GM21423 (cell line): ENCODE results near the gene TMEM8B.
"Not testable (repeated sequence)": the region's sequence is repeated elsewhere in the genome, so short reads cannot be mapped to it uniquely, and the experiment has no call there.

Experiments used
- ATAC-seq: cut with Tn5 transposase; IDR thresholded peaks from one replicate; pipeline ENCODE4 v1.9.1; 2021; ENCODE audit warnings: mild to moderate bottlenecking, moderate library complexity; ENCODE audit not compliant: unreplicated experiment

TMEM8B gene

DNA sequence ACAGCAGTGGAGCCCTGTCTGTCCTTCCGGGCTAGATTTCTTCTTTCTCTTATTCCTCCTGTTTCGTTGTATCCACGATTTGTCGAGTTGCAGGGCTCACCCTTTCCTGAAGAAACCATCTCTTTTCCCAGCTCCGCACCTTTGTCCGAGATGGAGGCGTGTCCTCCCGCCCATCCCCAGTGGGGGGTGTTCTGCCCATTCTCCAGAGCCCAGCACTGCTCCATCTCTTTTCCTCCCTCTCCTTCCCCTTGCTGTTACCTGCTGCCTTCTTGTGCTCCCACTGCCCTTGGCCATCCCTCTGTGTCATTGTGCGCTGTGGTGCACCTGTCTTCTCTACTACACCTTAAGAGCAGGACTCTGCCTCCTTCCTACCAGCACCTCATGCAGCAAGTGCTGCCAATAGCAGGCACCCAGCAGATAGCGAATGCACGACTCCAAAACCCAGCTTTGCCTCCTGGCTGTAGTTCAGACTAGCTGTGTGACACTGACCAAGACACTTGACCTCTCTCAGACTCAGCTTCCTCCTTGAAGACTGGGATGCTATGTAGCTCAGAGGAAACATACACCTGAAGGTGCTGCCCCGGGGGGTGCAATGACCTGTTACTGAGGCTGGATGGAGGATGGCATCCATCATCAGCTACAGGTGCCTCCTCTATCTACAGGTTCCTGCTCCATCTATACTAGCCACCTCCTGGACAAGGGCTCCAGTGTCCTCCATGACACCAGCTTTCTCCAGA, 32.3 kb downstream of the TMEM8B start:
- ATAC-seq = no peak

DNA sequence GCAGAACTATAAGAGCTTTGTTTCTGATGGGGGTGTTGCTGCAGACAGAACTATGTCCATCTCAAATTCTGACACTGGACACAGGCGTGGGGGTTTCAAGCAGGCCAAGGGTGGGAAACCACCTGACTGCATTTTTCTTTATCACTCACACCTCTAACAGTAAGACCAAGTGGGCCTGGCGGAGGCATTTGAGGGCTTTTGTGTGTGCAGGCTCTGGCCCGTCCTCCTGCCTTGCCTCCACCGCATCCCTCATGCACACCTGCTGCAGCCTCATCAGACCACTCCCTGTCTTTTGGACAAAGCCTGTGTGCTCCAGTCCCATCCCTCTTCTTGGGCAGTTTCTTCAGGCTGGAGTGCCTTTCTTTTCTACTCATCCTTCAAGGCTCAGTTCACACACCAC, 33.3 kb downstream of the TMEM8B start:
- no peak for ATAC-seq

DNA sequence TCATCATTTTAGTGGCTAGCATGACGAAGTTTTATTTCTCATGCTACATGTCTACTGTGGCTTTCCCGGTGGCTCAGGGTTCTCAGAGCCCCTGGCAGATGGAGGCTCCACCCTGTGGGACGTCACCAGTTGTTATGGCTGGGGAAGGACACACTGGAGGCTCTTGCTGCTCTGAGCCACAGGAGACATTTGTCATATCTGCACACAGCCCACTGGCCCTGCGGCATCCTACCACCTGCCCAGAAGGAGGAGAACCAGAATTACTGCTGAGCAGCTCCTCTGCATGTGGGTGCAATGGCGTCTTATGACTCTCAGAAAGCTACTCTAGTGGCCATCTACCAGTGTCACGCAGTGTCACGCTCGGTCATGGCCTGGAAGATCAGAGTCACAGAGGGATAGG, 34.6 kb downstream of the TMEM8B start:
- no peak for ATAC-seq

DNA sequence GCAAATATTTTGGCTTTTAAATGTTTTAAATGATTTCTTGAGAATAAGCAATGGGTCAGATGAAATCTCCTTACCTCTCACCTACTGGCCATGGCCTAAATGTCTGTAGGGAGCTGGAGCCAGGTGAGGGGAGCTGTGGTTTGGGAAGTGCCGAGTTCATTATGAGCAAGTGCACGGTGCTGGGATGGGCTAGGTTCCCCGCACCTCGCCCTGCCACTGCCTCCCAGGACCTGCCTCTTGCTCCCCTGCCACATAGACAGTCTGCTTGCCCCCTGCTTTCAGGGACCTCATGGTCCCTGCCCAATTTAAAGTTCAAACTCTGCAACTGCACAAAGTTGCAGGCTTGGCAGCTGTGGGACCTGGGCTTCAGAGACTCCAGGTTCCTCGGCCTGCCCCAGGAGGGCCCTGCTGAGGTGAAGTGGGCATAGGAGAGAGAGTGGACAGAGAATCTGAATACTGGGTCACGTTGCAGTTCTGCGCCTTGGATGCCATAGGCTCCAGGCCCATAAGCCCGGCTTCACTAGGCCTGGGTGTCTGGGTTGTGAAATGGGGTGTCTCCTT, 35.7 kb downstream of the TMEM8B start:
- no peak for ATAC-seq

DNA sequence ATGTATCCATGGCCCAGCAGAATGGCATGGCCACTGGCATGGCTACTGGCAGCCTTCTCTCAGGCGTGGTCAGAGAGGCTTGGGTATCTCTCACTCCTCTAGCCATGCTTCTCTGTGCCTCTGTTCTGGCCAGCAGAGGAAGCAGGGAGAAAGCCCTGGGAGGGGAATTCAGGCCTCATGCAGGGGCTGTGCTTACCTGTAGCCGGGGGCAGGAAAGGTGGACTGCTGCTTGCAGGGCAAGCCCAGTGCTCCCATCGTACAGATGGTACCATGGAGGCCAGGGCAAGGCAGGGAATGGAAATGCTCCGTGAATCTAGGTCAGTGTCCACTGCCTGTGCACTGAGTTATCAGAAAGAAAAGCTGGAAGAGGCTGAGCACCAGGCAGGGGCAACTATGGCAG, 38.5 kb downstream of the TMEM8B start:
- ATAC-seq = no peak

DNA sequence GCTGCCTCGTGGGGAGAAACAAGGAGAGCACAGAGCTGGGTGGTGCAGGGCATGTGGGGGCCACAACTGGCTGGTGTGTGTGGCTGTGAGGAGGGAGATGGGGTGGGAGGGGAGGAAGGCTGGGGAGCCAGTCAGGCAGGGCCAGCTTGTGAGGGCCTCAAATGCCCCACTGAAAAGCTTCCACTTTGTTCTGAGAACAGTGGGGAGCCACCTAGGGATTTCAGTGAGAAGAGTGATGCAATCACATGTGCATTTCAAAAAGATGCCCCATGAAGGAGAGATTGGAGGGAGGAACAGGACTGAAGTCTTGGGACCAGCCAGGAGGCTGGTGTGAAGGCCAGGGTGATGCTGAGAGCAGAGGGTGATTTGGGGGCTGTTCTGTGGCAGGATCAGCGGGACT, 39.9 kb downstream of the TMEM8B start:
- ATAC-seq = no peak

DNA sequence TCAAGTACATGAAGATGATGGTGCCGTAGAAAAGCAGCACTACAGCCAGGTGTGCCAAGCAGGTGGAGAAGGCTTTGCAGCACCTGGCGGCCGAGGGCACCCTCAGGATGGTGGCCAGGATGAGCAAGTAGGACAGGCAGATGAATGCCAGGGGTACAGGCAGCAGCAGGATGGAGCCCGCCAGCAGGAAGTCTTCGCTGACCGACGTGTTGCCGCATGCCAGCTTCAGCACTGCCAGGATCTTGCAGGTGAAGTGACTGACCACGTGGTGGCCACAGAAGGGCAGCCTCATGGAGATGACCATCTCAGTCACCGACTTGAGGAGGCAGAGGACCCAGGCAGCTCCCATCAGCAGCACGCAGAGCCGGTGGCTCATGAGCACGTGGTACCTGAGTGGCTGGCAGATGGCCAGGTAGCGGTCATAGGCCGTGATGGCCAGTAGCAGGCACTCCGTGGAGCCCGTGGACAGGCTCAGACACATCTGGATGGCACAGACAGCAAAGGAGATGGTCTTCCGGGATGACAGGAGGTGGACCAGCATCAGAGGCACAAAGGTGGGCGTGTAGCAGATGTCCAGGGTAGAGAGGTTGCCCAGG, 40.7 kb downstream of the TMEM8B start:
- ATAC-seq = no peak

DNA sequence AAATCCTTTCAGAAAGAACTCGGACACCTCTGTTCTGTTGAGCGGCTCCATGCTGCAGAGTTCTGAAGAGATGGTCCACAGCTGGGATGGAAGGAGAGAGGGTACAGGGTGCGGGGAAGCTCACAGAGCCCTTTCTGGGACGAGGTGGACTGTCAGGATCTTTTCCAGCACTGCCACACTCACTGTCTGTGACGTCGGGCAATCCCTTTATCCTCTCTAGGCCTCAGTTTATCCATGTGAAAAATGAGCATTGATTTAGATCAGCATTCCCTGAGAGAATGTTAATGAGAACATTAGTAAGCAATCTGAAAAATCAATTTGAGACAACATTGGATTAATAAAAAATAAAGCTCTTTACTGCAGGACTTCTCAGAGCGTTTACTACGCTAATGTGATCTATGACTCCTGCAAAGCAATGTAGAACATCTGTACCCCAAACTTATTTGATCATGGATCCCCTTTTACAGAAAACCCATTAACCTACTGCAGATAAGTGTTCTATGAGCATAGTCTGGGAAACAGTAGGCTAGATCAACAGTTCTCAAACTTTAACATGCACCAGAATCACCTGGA, 41.4 kb downstream of the TMEM8B start, which contains the start of gene OR13J1:
TSS of gene OR13J1 (minus strand) at position 51 of the 573 bp plus-strand sequence. CDS start at position 51, 0 bp downstream.
- no peak for ATAC-seq

DNA sequence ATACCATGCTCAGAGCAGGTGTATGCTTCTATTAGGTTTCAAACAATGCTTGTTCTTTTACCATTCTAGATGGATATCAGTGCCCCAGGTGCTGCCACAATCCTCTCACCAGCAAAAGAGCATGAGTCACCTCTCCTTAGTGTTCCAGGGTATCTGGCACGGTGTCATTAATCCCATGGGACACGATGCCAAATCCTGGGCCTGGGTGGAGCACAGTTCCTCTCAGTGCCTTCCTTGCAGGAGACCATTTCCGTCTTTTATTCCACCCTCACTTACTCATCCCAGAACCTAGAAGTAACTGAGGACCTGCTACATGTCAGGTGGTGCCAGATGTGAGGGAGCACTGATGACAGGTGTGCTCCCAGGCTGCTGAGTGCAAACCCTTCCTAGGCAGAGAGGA, 42.5 kb downstream of the TMEM8B start:
- ATAC-seq = no peak

DNA sequence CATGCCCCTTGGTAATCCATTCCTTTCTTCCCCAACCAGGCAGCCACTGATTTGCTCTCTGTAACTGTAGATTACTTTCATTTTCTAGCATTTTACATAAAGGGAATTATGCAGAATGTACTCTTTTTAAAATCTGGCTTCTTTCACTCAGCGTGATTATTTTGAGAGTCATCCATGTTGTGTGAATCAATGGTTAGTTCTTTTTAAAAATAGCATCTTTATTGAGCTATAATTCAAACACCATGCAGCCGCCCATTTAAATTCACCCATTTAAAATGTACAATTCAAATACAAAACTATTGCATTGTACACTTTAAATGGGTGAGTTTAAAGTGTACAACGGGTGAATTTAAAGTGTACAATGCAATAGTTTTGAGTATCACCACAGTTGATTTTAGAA, 43.5 kb downstream of the TMEM8B start:
- no peak for ATAC-seq

DNA sequence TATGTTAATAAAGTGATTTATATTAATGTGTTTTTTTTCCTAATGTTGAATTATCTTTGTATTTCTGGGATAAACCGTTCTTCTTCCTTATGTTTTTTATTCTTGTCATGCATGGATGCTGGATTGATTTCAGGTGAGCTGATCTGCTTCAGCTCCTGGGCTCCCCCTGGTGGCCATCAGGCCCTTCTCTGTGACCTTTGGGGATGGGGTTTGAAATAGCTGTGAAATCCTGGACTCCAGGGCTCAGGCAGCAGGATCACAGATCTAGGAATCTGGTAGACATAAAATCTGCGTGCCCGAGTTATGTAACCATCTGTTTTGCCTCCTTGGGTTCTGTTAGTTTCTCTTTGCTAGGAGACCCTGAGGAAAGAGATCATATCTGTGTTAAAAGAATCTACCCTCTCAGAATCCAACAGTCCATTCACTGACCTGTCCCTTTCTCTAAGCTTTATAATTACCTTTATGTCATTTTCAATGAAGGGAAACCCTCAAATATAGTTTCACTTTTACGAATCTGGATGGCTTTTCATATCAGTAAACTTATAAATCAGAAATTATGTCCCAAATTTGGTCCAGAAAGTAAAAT, 53.3 kb downstream of the TMEM8B start:
- ATAC-seq = no peak

DNA sequence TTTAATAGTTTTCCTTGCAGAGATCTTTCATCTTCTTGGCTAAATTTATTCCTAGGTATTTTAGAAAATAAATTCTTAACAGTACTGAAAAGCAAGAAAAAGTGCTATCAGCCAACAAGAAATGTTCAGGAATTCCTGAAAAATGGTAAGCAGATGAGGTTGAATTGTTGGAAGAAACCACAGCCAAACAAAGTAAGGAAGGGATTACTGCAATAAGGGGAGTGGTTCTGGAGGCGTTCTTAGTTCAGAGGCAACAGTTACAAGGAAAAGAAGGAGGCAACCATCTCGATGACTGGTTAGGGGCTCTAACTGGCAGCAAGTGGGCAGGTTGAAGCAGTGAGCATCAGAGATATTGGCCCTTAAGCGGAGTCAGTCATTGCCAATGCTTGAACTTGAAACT, 54.0 kb downstream of the TMEM8B start:
- ATAC-seq = no peak

DNA sequence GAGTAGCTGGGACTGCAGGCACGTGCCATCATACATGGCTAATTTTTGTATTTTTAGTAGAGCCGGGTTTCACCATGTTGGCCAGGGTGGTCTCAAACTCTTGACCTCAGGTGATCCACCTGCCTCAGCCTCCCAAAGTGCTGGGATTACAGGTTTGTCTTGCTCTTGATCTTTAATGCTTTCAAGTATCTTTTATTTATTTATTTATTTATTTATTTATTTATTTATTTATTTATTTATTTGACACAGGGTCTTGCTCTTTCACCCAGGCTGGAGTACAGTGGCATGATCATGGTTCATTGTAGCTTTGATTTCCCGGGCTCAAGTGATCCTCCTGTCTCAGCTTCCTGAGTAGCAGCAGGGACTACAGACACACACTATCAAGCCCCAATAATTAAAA, 55.9 kb downstream of the TMEM8B start:
- not testable (repeated sequence) for ATAC-seq

DNA sequence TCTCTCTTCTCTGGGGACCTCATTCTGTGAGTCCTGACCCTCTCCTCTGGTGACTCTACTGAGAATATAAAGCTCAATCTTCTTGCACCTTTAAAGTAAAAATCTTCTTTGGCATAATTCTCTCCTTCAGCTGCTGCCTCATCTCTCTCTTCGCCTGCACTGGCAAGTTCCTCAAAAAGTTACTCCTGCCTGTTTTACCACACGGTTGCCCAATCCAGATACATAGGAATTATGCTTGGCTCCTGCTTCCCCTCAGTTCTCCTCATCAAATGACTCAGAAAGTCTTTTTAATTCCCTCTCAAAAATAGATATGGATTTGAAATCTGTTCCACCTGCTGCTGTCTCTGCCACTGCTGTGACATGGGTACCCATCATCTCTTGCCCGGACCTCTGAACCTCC, 62.6 kb downstream of the TMEM8B start:
- ATAC-seq = no peak

DNA sequence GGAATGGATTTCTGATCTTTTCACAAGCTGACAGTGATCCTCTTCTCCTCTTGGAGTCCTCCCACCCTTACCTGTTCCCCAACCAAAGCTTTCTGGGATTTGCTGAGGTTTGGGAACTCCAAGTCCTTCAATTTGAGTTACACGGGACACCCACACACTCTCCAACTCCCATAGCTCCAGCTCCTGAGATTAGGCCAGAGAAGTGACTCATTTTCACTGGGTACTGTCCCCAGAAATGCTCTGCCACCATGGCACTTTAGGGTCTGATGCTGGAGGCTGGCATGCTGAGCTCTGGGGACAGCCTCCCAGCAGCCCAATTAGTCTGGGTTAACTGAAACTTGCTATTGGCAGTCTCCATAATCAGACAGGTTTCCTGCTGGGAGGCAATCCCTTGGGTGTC, 63.0 kb downstream of the TMEM8B start:
- ATAC-seq = no peak

DNA sequence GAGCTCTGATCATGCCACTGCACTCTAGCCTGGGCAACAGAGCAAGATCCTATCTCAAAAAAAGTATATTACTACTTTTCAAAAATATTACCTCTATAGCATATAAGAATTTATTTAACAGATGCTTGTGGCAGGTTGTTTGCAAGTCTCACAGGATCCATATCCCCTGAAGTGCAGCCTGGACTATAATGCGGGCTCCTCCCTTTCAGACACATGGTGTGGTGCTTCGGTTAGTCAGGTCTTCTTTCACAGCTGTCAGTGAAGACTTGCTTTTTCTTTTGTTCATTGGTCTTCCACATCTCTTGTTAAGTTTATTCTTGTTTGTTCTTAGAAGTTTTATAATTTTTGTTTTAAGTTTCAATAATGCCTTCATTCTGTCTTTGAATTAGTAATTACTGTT, 67.5 kb downstream of the TMEM8B start:
- ATAC-seq = no peak

DNA sequence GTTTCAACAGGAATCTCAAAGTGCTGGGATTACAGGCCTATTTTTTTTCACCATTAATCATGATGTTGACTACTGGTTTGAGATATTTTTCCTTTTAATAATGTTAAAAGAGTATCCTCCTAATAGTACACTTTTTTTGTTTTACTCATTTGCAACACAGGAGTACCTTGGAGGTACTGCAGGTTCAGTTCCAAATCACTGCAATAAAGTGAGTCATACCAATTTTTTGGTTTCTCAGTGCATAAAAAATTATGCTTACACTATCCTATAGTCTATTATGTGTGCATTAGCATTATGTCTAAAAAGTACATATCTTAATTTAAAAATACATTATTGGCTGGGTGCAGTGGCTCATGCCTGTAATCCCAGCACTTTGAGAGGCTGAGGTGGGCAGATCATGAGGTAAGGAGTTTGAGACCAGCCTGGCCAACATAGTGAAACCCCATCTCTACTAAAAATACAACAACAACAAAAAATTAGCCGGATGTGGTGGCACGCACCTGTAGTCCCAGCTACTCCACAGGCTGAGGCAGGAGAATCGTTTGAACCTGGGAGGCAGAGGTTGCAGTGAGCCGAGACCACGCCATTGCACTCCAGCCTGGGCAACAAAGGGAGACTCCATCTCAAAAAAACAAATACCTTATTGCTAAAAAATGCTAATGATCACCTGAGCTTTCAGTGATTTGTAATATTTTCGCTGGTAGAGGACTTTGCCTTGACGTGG, 68.5 kb downstream of the TMEM8B start:
- not testable (repeated sequence) for ATAC-seq

DNA sequence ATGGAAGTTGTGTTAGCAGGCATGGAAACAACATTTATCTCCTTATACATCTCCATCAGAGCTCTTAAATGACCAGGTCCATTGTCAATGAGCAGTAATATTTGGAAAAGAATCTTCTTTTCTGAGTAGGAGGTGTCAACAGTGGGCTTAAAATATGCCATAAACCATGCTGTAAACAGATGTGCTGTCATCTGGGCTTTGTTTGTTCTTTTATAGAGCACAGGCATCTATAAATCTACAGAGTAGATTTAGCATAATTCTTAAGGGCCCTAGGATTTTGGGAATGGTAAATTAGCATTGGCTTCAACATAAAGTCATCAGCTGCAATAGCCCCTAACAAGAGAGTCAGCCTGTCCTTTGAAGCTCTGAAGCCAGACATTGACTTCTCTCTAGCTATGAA, 69.3 kb downstream of the TMEM8B start:
- ATAC-seq = no peak

DNA sequence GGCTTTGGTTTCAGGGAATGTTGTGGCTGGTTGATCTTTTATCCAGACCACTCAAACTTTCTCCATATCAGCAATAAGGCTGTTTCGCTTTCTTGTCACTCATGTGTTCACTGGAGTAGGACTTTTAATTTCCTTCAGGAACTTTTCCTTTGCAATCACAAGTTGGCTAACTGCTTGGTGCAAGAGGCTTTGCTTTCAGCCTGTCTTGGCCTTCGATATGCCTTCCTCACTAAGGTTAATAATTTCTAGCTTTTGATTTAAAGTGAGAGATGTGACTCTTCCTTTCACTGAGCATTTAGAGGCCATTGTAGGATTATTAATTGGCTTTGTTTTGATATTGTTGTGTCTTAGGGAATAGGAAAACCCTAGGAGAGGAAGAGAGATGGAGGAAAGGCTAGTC, 70.0 kb downstream of the TMEM8B start:
- ATAC-seq = no peak

DNA sequence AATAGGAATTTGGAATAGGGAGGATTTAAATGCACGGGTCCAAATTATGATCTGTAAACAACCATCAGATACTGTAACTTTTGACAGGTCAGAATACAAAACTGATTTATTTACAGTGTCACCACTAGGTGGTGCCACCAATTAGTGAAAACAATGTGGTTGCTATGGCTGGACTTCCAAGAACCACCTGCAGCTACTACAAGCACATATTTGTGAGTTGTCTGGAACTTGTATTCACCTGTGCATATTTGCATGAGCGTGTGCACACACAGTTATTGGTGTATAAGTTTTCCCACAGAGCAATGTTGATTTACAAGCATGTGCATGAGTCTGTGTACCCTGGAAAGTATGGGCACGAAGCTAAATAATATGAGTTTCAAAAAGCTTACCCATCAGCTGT, 74.0 kb downstream of the TMEM8B start:
- ATAC-seq = no peak

DNA sequence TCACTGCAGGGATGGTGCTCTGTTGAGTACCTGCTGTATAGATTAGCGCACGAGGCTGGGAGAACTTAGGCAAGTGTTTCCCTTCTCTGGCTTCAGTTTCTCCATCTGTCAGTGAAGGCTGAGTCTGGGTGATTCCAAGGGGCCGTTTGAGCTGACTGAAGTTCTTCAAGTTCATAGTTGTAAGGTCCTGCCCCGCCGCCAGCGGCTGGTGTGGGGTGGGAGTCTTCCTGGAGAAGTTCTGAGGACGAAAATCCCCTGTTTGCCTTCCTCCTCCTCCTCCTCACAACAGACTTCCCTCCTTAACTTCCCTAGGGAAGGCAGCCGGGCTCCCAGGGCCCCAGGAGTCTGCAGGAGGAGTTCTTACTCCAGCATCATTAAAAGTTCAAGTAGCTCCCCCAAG, 75.3 kb downstream of the TMEM8B start:
- no peak for ATAC-seq
